ENCODE data around the gene ERCC6L2.

DNA sequence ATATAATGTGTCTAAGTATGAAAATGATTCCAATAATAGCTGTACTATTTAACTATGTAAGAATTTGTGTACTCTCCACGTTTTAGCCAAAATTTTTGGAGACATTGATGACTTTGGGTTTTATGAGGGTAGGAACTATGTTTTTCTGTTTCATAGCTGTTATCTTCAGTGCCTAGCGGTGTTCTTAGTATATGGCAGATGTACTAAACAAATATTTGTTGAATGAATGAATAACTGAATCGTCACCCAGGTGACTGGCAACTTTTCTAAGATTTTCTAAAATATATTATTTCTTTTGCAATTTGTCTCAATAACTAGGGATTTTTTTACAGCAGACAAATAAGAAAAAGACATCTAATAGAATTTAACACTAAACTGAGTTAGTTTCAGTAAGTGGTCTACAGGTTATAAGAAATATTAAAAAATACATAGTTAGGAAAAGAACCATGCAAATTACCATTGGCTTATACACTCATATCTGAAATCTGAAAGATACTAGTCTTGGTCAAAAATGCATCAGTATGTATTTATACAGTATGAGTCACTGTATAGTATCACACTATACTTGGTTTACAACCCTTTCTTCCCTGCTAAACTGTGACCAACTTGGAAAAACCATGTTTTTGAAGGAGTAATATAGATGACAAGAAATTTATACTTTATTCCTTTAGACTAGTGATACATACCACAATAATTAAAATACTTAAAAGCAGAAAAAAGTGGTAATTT lies 10.5 kb upstream of the ERCC6L2 start:
- no peak for TF ChIP-seq EZH2 (IDR thresholded peaks at IDR 0.05; ENCODE audit: borderline replicate concordance, low read length)
- no peak for TF ChIP-seq CTCF (IDR thresholded peaks at IDR 0.05; ENCODE audit: low read length)

Data from OCI-LY1 (cell line).